NCI-H1105 treated with DMSO at 0.1 percent for 48 hours (cell line): ENCODE measurements around the gene MRGPRD.

ENCODE experiments used
- DNase-seq: peaks from one replicate; lab custom pipeline; 2025; lab: John Stamatoyannopoulos, UW

Gene MRGPRD

GRCh38 chr11:68946416-68947090 lies 34.2 kb downstream of the MRGPRD start:
- DNase-seq: no peak

- no peak for DNase-seq
Observed at GRCh38 chr11:68942751-68943271, 38.0 kb downstream of the MRGPRD start.

- DNase-seq: no peak
Observed at GRCh38 chr11:68942095-68942620, 38.6 kb downstream of the MRGPRD start.

GRCh38 chr11:68941324-68942094 lies 39.3 kb downstream of the MRGPRD start:
- DNase-seq: no peak

GRCh38 chr11:68940651-68941323 lies 40.0 kb downstream of the MRGPRD start:
- DNase-seq: no peak

GRCh38 chr11:68939583-68940555 lies 40.9 kb downstream of the MRGPRD start:
- no peak for DNase-seq

- no peak for DNase-seq
Observed at GRCh38 chr11:68938816-68939582, 41.8 kb downstream of the MRGPRD start.

GRCh38 chr11:68938088-68938487 lies 42.7 kb downstream of the MRGPRD start:
- no peak for DNase-seq

GRCh38 chr11:68936676-68937620 lies 43.8 kb downstream of the MRGPRD start:
- DNase-seq: no peak

- DNase-seq: no peak
Observed at GRCh38 chr11:68936358-68936636, 44.5 kb downstream of the MRGPRD start.

- DNase-seq: no peak
Observed at GRCh38 chr11:68935516-68936357, 45.0 kb downstream of the MRGPRD start.

- no peak for DNase-seq
Observed at GRCh38 chr11:68935066-68935465, 45.7 kb downstream of the MRGPRD start.

- no peak for DNase-seq
Observed at GRCh38 chr11:68934666-68935065, 46.1 kb downstream of the MRGPRD start.

GRCh38 chr11:68934321-68934645 lies 46.5 kb downstream of the MRGPRD start:
- no peak for DNase-seq

- no peak for DNase-seq
Observed at GRCh38 chr11:68933605-68934320, 47.0 kb downstream of the MRGPRD start.

- DNase-seq: no peak
Observed at GRCh38 chr11:68932933-68933577, 47.7 kb downstream of the MRGPRD start.

GRCh38 chr11:68932358-68932757 lies 48.4 kb downstream of the MRGPRD start:
- DNase-seq: no peak

GRCh38 chr11:68931911-68932310 lies 48.9 kb downstream of the MRGPRD start:
- no peak for DNase-seq
